Adrenal gland (tissue), 12 donors: ENCODE data around the gene ZBTB7C. TPM values are rescaled to one million over a fixed set of nuclear protein-coding genes. Genes with fewer than 3 reads are reported as not detected.

Experiments
- DNase-seq, 7 donors: peaks; one replicate each; pipeline ENCODE4 v3.0.0-alpha.2; 2019 to 2020
- H3K27ac ChIP-seq, 5 donors: fragments of 200-600 bp; sonication (generic) in 4 of 5; 1 replicate in 3 of 5; 2 replicates in 2 of 5; pipeline versions ENCODE4 v1.5.1 to v1.8.0; 2016 to 2020; ENCODE audit warnings: mild to moderate bottlenecking in 1 of 5
- H3K27me3 ChIP-seq: fragments of 200-600 bp; 2 replicates; pipeline ENCODE4 v1.8.0; 2021
- H3K36me3 ChIP-seq, 2 donors: fragments of 200-600 bp; replicated peaks in 1 of 2; 1 replicate in 1 of 2; 2 replicates in 1 of 2; pipeline versions ENCODE4 v1.5.1 to v1.8.0; 2018 to 2022
- H3K4me1 ChIP-seq, 2 donors: fragments of 200-600 bp; replicated peaks in 1 of 2; 1 replicate in 1 of 2; 2 replicates in 1 of 2; pipeline versions ENCODE4 v1.5.1 to v1.8.0; 2018 to 2021
- H3K4me3 ChIP-seq, 4 donors: fragments of 200-600 bp; sonication (generic) in 3 of 4; one replicate each; pipeline ENCODE4 v1.5.1; 2016 to 2018
- H3K9me3 ChIP-seq, 3 donors: fragments of 200-600 bp; sonication (generic) in 1 of 3; replicated peaks in 1 of 3; 1 replicate in 2 of 3; 2 replicates in 1 of 3; pipeline versions ENCODE4 v1.5.1 to v1.8.0; 2016 to 2021
- POLR2A ChIP-seq, 2 donors: fragments of 450-650 bp; IDR thresholded peaks; one replicate each; pipeline ENCODE4 v1.6.1; 2017; ENCODE audit warnings: antibody characterized with exemption in 2 of 2, mild to moderate bottlenecking in 2 of 2, moderate library complexity in 1 of 2
- WGBS, 4 donors: extraction: QIAGEN DNeasy Blood & Tissue Kit in 2 of 4; methylation state at CpG; one replicate each; pipeline versions ENCODE4 v1.1.5 to v1.1.7; 2013 to 2017; 5-methylcytosine and 5-hydroxymethylcytosine counted together
- intact Hi-C, 2 donors: fragments of 100-400 bp; cut with DNase I; formaldehyde crosslinking; loops; one replicate each; pipeline versions ENCODE4 v1.14.1 to v1.15.0; 2022 to 2023
- polyA plus RNA-seq, 3 donors: library from polyadenylated mRNA; stranded (reverse); fragments of 200-250 nt in 2 of 3; fragments of 350-450 nt in 1 of 3; fragmentation: Illumina TruSeq in 1 of 3; extraction: RNeasy Lipid Tissue Mini Kit (QIAGEN cat#74804) in 1 of 3; gene quantifications; one replicate each; pipeline ENCODE4 v1.2.3, GENCODE V29; 2013 to 2014
- total RNA-seq, 9 donors: library from RNA; depleted of rRNA in 4 of 9; stranded (reverse); fragments of >200 nt in 4 of 9; fragments of 120-200 nt in 1 of 9; fragmentation: NEBNext Ultra II Directional in 1 of 9; extraction: Animal tissue kit (Norgen Biotek cat#: 25700) in 1 of 9; gene quantifications; one replicate each; pipeline versions ENCODE4 v1.1.0 to v1.2.4, GENCODE V29; 2013 to 2023
- TF ChIP-seq, protein P1 (sequence below), 6 experiments: fragments of 450-650 bp in 4 of 6; fragments of 200-600 bp in 2 of 6; sonication (generic) in 1 of 6; IDR thresholded peaks; 1 replicate in 5 of 6; 2 replicates in 1 of 6; pipeline versions ENCODE4 v1.5.1 to v1.8.0; 2016 to 2021; ENCODE audit warnings: antibody characterized with exemption in 6 of 6, mild to moderate bottlenecking in 2 of 6, moderate library complexity in 1 of 6
- donor health status: healthy with polysubstance abuse.
- donor health status: Bipolar disorder and iron deficiency.
- donor health status: DM: yes; HTN: yes; CAD: no.
- donor health status: DM: no; HTN: no; CAD: no.
- donor health status: DM: no; HTN: no; CAD: no.
- donor health status: DM: yes; HTN: yes; CAD: no.

ZBTB7C gene
- total and polyA plus RNA-seq, 12 donors, result 5.2 to 42.8 (median 26.8) TPM

DNA sequence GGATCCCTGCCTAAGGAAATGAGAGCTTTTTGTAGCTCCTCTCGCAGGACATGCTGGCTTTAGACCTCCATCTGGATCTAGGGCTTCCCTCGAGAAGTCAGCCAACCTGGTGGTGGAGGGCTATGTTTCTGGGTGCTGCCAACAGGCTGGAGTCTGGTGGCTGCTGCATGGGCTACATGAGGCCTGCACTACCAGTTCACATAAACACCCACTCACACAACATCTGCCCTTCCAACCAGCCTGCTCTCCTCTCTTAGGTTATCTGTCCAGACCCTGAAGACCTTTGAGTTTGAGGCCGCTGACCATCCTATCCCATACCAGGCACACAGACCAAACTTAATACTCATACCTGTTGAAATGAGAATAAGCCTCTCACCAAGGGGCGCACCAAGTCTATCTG is 427.4 kb downstream of the ZBTB7C start:
- no peak for DNase-seq
- H3K27me3 ChIP-seq, result no peaks in the 10 kb centered on the region
- H3K36me3 ChIP-seq, result no peaks in the 10 kb centered on the region
- no peaks in the 10 kb centered on the region for H3K4me1 ChIP-seq
- intact Hi-C loops, result no loop called here
- H3K27ac ChIP-seq, result no peak overlapping the region
- WGBS, 4 donors, result 96 to 98% (median 97%) methylated on average over 4 of the region's 4 CpGs
- no peaks in the 10 kb centered on the region for H3K9me3 ChIP-seq
- no peak overlapping the region for H3K4me3 ChIP-seq
- TF ChIP-seq POLR2A (IDR thresholded peaks at IDR 0.05), result no peak
- TF ChIP-seq, protein P1, sequence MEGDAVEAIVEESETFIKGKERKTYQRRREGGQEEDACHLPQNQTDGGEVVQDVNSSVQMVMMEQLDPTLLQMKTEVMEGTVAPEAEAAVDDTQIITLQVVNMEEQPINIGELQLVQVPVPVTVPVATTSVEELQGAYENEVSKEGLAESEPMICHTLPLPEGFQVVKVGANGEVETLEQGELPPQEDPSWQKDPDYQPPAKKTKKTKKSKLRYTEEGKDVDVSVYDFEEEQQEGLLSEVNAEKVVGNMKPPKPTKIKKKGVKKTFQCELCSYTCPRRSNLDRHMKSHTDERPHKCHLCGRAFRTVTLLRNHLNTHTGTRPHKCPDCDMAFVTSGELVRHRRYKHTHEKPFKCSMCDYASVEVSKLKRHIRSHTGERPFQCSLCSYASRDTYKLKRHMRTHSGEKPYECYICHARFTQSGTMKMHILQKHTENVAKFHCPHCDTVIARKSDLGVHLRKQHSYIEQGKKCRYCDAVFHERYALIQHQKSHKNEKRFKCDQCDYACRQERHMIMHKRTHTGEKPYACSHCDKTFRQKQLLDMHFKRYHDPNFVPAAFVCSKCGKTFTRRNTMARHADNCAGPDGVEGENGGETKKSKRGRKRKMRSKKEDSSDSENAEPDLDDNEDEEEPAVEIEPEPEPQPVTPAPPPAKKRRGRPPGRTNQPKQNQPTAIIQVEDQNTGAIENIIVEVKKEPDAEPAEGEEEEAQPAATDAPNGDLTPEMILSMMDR (IDR thresholded peaks at IDR 0.05), result no peak

DNA sequence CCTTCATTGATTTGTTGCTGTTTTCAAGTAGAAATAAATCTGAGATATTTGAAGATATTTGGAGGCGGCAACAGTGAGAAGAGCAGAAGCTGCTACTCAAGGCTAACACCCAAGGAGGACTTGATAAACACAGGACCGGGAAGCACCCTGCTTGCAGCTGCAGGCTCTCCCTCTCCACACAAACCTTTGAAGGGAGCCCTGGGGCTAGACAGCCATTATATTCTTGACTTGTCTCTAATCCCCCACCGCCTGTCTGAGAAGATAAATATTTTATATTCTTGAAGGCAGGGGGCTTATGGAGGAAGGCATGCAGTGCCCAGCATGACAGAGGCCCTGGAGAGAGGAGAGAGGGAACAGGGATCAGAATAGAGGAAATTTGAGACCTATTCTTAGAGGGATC is 427.9 kb downstream of the ZBTB7C start:
- Histone ChIP-seq H3K27ac (no peak overlapping the region), H3K9me3 (no peaks in the 10 kb centered on the region), H3K4me1 (no peaks in the 10 kb centered on the region), H3K27me3 (no peaks in the 10 kb centered on the region), H3K36me3 (no peaks in the 10 kb centered on the region), H3K4me3 (no peak overlapping the region)
- 83 to 90% (median 85%) methylated on average over 3 of the region's 3 CpGs for WGBS, 4 donors
- intact Hi-C loops, result no loop called here
- DNase-seq, result no peak
- TF ChIP-seq, protein P1 (IDR thresholded peaks at IDR 0.05), result no peak
- TF ChIP-seq POLR2A (IDR thresholded peaks at IDR 0.05), result no peak

DNA sequence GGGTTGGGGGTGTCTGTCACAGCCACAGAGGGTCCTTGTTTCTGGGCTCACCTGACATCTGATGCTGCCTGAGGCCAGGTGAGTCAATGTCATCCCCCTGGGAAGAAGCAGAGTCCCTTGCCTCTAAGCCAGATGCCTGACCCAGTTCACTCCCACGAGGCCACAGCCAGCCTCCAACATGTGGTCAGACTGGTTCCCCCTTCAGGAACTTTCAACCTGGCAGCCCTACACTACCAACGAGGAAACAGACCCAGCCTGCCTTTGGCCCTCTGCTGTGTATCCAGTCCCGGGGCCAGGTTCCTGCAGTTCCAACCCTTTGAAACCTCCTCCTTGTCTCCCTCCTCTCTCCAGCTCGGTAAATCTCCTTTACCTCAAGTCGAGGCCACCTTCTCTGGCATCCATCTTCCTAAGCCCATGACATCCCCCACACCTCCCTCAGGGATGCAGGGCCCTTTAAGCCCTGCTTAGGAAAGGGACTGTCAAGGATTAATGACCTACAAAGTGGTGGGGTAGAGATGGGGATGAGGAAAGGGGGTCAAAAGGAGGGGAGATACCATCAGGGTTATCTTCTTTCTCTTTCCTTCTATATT is 429.5 kb downstream of the ZBTB7C start:
- Histone ChIP-seq H3K4me3 (no peak overlapping the region), H3K36me3 (no peaks in the 10 kb centered on the region), H3K27ac (no peak overlapping the region), H3K9me3 (no peaks in the 10 kb centered on the region), H3K4me1 (no peaks in the 10 kb centered on the region), H3K27me3 (no peaks in the 10 kb centered on the region)
- TF ChIP-seq, protein P1 (IDR thresholded peaks at IDR 0.05), result no peak
- no peak for TF ChIP-seq POLR2A (IDR thresholded peaks at IDR 0.05)
- no peak for DNase-seq
- WGBS, 4 donors, result 45 to 79% (median 66%) methylated on average over 5 of the region's 5 CpGs
- intact Hi-C loops, result no loop called here

DNA sequence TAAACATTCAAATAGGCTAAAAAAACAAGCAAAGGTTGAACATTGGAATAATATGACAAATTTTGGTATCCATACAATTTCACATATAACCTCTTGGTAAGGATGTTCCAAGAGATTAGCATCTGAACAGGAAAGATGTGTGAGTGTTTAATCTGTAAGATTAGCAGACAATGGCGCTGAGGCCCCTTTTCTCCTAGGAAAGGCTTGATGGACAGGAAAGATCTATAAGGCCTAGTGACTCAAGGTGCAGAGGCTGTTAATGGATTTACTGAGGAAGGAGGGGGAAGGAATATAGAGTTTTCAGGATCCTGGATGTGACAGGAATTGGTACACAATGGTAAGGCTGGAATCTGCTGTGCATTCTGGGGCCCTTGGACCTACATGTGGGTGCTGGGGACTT is 430.6 kb downstream of the ZBTB7C start:
- Histone ChIP-seq H3K4me3 (no peak overlapping the region), H3K36me3 (no peaks in the 10 kb centered on the region), H3K27me3 (no peaks in the 10 kb centered on the region), H3K4me1 (no peaks in the 10 kb centered on the region), H3K9me3 (no peaks in the 10 kb centered on the region), H3K27ac (no peak overlapping the region)
- WGBS, 4 donors, result 79 to 87% (median 85%) methylated on average over 1 of the region's 1 CpG
- intact Hi-C loops, result no loop called here
- TF ChIP-seq, protein P1 (IDR thresholded peaks at IDR 0.05), result no peak
- TF ChIP-seq POLR2A (IDR thresholded peaks at IDR 0.05), result no peak
- DNase-seq, result no peak
